Esophagus (tissue), 2 donors: ENCODE results near the gene ZFYVE28. TPM values are rescaled to one million over a fixed set of nuclear protein-coding genes. Genes with fewer than 3 reads are reported as not detected.

Experiments
- H3K27ac ChIP-seq, 2 donors: one replicate each; pipeline ENCODE4 v1.5.1; 2013; ENCODE audit warnings: low read depth in 2 of 2, mild to moderate bottlenecking in 2 of 2, inconsistent platforms in 1 of 2, low read length in 1 of 2, moderate library complexity in 1 of 2
- H3K27me3 ChIP-seq, 2 donors: one replicate each; pipeline ENCODE4 v1.6.1; 2013; ENCODE audit warnings: low read length in 2 of 2, control low read depth in 1 of 2, mild to moderate bottlenecking in 1 of 2; ENCODE audit not compliant: insufficient read depth in 2 of 2, control insufficient read depth in 1 of 2
- H3K36me3 ChIP-seq, 2 donors: one replicate each; pipeline ENCODE4 v1.6.1; 2013; ENCODE audit warnings: low read length in 1 of 2; ENCODE audit not compliant: control insufficient read depth in 2 of 2, insufficient read depth in 2 of 2
- H3K4me1 ChIP-seq, 2 donors: one replicate each; pipeline ENCODE4 v1.6.1; 2013; ENCODE audit warnings: low read length in 1 of 2; ENCODE audit not compliant: control insufficient read depth in 2 of 2, insufficient read depth in 2 of 2
- H3K4me3 ChIP-seq, 2 donors: one replicate each; pipeline ENCODE4 v1.5.1; 2013; ENCODE audit warnings: low read length in 2 of 2, mild to moderate bottlenecking in 2 of 2, low read depth in 1 of 2, moderate library complexity in 1 of 2
- H3K9me3 ChIP-seq, 2 donors: one replicate each; pipeline ENCODE4 v1.6.1; 2013; ENCODE audit warnings: mild to moderate bottlenecking in 2 of 2, low read depth in 1 of 2, low read length in 1 of 2, moderate library complexity in 1 of 2; ENCODE audit not compliant: control insufficient read depth in 2 of 2, insufficient read depth in 1 of 2
- WGBS, 2 donors: extraction: QIAGEN DNeasy Blood & Tissue Kit; methylation state at CpG; one replicate each; pipeline ENCODE4 v1.1.7; 2013; 5-methylcytosine and 5-hydroxymethylcytosine counted together
- polyA plus RNA-seq, 2 donors: library from polyadenylated mRNA; stranded (reverse); fragments of 200-250 nt; gene quantifications; one replicate each; pipeline ENCODE4 v1.2.3, GENCODE V29; 2013
- donor health status: healthy with polysubstance abuse.
- donor health status: Bipolar disorder and iron deficiency.

Gene ZFYVE28
- polyA plus RNA-seq, 2 donors = 5.2 to 5.4 TPM

- H3K36me3 ChIP-seq = no peaks in the 10 kb centered on the region
- WGBS, 2 donors = 91 to 93% methylated on average over 9 of the region's 9 CpGs
- H3K27me3 ChIP-seq = no peaks in the 10 kb centered on the region
- H3K9me3 ChIP-seq = peaks cover 0 to 2% of the 10 kb centered on the region in 2 donors
- peaks cover 0 to 4% of the 10 kb centered on the region in 2 donors for H3K4me1 ChIP-seq
- H3K4me3 ChIP-seq = no peak overlapping the region
- H3K27ac ChIP-seq = no peak overlapping the region
Observed at GRCh38 chr4:2287594-2287915, 130.9 kb downstream of the ZFYVE28 start.

GRCh38 chr4:2286904-2287593 is 131.4 kb downstream of the ZFYVE28 start:
- WGBS, 2 donors = 76 to 78% methylated on average over 19 of the region's 19 CpGs
- no peaks in the 10 kb centered on the region for H3K27me3 ChIP-seq
- H3K4me3 ChIP-seq = no peak overlapping the region
- H3K27ac ChIP-seq = no peak overlapping the region
- H3K9me3 ChIP-seq = peaks cover 0 to 2% of the 10 kb centered on the region in 2 donors
- H3K36me3 ChIP-seq = no peaks in the 10 kb centered on the region
- H3K4me1 ChIP-seq = peaks cover 0 to 1% of the 10 kb centered on the region in 2 donors

DNA sequence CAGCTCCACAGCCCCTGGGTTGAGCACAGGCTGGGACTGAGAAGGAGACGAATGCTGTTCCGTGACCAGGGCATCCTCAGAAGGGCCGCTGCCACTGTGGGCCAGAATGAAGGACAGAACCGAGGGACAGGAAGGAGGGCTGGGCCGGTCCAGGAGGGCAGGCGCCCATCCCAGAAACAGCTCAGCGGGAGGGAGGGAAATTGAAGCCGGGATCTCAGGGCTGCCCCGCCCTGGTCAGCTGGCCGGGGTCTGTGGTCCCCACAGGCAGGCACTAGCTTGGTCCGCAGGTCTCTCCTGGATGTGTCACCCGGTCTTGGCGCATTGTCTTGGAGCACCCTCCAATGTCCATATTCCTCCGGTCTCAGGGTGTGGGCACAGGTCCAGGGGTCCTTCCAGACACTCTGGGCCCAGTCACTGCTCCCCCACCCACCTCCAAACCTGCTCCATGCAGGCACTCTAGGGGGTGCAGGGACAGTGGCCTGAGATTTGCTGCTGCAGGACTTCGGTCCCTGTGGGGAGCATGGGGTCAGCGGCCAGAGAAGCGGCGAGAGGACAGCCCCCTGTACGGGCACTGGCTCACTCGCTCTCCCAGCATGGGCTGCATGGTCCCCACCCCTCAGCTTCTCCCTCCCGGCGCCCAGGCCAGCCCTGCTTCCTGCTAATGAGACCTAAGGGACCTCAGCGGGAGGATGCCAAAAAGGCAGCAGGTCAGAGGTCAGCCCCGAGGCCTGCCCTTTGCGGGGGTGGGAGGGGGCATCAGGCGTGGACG is 132.6 kb downstream of the ZFYVE28 start:
- Histone ChIP-seq H3K9me3 (peaks cover 0 to 2% of the 10 kb centered on the region in 2 donors), H3K4me1 (no peaks in the 10 kb centered on the region), H3K36me3 (no peaks in the 10 kb centered on the region), H3K27me3 (no peaks in the 10 kb centered on the region), H3K4me3 (no peak overlapping the region), H3K27ac (no peak overlapping the region)
- WGBS, 2 donors = 78 to 86% methylated on average over 26 to 27 of the region's 27 CpGs

DNA sequence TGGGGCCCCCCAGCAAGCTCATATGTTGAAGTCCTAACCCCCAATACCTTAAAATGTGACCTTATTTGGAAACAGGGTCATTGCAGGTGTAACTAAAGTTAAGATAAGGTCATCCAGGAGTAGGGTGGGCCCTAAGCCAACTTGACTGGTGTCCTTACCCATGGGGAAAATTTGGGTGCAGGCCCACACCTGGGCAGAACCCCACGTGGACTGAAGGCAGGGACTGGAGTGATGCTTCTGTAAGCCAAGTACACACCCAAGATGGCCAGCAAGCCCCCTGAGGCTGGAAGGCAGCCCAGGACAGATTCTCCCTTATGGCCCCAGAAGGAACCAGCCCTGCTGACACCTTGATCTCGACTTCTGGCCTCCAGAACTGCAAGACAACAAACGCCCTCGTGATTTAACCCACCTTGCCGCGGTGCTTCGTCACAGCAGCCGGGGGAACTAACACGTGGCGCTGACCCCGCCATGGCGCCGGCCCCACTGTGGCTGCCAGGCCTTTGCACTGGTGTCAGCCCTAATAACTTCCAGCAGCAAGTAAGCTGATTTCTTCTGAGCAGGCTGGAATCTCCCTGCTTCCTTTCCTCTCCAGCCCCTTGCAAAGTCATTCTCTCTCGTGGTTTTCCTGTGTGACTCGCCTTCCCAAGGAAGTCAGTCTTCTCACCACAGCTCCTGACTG is 133.4 kb downstream of the ZFYVE28 start:
- Histone ChIP-seq H3K4me1 (no peaks in the 10 kb centered on the region), H3K36me3 (no peaks in the 10 kb centered on the region), H3K9me3 (peaks cover 0 to 2% of the 10 kb centered on the region in 2 donors), H3K4me3 (no peak overlapping the region), H3K27me3 (no peaks in the 10 kb centered on the region), H3K27ac (no peak overlapping the region)
- 84 to 85% methylated on average over 15 of the region's 15 CpGs for WGBS, 2 donors

- WGBS, 2 donors = 95 to 96% methylated on average over 23 of the region's 23 CpGs
- Histone ChIP-seq H3K27ac (no peak overlapping the region), H3K27me3 (no peaks in the 10 kb centered on the region), H3K9me3 (peaks cover 0 to 2% of the 10 kb centered on the region in 2 donors), H3K4me1 (no peaks in the 10 kb centered on the region), H3K36me3 (no peaks in the 10 kb centered on the region), H3K4me3 (no peak overlapping the region)
Observed at GRCh38 chr4:2284161-2284933, 134.1 kb downstream of the ZFYVE28 start.

DNA sequence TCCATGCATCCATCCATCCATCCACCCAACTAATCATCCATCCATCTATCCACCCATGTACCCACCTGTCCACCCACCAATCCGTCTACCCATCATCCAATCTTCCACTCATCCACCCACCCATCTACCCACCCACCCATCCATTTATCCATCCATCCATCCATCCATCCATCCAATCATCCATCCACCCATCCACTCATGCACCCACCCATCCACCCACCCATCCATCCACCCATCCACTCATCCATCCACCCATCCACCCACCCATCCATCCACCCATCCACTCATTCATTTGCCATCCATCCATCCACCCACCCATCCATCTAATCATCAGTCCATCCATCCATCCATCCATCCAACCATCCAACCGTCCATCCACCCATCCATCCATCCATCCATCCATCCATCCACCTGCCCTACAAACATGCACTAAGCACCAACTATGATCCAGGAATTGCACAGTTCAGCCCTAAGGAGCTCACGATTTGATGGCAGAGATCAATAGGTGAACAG is 135.2 kb downstream of the ZFYVE28 start:
- 93 to 98% methylated on average over 3 of the region's 3 CpGs for WGBS, 2 donors

DNA sequence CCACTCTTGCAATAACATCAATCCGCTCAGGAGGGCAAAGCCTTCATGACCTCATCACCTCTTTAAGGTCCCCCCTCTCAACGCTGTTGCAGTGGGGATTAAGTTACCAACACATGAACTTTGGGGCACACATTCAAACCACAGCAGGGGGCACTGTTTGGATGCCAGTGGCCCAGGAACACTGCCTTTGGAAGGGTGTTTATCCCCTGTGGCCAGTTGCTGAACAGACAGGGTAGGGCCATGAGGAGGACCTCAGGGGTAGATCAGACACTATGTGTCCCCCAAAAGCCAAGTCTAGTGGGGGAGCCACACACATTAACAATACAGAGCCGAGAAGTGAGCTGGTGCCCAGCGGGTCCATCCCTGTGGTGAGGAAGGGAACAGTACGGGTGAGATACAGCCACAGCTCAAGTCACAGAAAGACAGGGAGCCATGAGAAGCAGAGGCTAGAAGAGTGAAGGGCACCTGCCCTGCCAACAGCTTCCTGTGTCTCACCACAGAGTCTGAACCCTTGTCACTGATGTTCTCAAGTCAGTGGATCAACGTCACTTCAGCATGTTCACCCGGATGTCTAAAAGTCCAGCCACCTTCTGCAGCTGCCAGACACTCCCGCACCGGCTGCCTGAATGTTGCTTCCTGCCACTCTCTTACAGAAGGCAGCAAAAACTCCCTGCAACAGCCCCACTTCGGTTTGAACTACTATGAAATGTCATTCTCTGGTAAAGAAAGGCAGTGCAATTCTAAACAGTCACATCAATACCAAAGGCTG is 136.7 kb downstream of the ZFYVE28 start:
- Histone ChIP-seq H3K27me3 (no peaks in the 10 kb centered on the region), H3K27ac (peak overlapping the region; percentile 16 to 17), H3K36me3 (no peaks in the 10 kb centered on the region), H3K4me3 (no peak overlapping the region), H3K9me3 (peaks cover 0 to 2% of the 10 kb centered on the region in 2 donors), H3K4me1 (no peaks in the 10 kb centered on the region)
- WGBS, 2 donors = 62 to 72% methylated on average over 10 of the region's 10 CpGs

More for the DNA sequence above, 135.2 kb downstream of the ZFYVE28 start:
- Histone ChIP-seq H3K36me3 (no peaks in the 10 kb centered on the region), H3K4me1 (no peaks in the 10 kb centered on the region), H3K27me3 (no peaks in the 10 kb centered on the region), H3K27ac (no peak overlapping the region), H3K4me3 (no peak overlapping the region), H3K9me3 (peaks cover 0 to 2% of the 10 kb centered on the region in 2 donors)

- H3K9me3 ChIP-seq = peaks cover 0 to 2% of the 10 kb centered on the region in 2 donors
- no peaks in the 10 kb centered on the region for H3K27me3 ChIP-seq
- H3K27ac ChIP-seq = no peak overlapping the region
- 85% methylated on average over 13 of the region's 13 CpGs for WGBS, 2 donors
- no peaks in the 10 kb centered on the region for H3K36me3 ChIP-seq
- H3K4me3 ChIP-seq = no peak overlapping the region
- no peaks in the 10 kb centered on the region for H3K4me1 ChIP-seq
Observed at GRCh38 chr4:2280531-2281300, 137.7 kb downstream of the ZFYVE28 start.
